Measurements from ENCODE around the gene RASA1.

Gene RASA1

DNA sequence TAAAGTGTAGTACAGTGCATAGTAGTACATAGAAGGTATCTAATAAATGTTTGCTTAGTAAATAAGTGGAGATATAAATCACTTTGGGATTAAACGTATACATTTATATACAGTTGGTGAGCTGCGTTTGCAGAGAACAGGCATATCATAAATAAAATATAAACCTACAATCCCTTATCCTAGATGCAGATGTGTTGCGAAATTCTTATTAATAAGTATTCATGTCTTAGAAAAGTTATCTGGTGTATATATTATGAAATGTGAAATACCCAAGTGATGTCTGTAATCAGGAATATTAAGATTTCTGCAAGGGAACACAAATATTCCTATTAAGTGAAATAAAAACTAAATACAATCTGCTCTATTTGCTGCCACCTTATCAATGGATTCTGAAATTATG lies 136.2 kb downstream of the RASA1 start:
- no peak for DNase-seq (ENCODE audit: low read depth)

- DNase-seq (ENCODE audit: low read depth) = no peak
Observed at GRCh38 chr5:87404359-87404758, 136.7 kb downstream of the RASA1 start.

- no peak for DNase-seq (ENCODE audit: low read depth)
Observed at GRCh38 chr5:87405472-87406155, 137.9 kb downstream of the RASA1 start.

DNA sequence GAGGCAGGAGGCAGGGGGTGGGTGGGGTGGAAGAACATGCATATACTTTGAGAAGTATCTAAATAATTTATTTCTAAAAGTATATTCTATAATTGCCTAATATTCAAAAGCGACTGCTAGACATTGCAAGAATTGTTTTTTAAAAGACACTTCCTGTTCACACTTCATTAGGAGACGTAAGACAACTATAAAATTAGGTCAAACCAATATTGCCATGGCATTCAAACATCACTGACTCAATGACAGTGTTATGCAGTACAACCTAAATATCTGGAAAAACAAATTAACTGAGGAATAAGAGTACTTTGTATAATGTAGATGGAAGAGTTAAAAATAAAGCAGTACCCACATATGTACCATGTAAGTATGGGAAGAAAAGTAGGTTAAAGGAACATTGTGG lies 140.5 kb downstream of the RASA1 start:
- no peak for DNase-seq (ENCODE audit: low read depth)

DNA sequence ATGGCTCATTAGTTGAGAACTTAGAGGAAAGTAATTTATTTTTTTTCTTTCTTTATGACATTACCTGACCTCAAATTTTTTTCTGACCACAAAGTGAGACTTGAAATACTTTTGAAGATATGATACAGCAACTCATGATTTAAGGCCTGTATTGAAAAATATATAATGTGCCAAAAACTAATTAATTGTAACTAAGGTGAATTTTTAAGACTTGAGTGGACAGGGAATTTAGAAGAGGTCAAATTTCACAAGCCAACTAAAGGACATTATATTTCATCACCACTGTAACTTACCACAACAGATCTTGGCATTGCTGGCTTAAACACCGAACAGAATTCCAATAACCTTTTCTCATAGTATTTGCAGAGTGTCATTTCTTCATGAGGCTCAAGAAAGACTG lies 143.2 kb downstream of the RASA1 start:
- DNase-seq (ENCODE audit: low read depth) = no peak

DNA sequence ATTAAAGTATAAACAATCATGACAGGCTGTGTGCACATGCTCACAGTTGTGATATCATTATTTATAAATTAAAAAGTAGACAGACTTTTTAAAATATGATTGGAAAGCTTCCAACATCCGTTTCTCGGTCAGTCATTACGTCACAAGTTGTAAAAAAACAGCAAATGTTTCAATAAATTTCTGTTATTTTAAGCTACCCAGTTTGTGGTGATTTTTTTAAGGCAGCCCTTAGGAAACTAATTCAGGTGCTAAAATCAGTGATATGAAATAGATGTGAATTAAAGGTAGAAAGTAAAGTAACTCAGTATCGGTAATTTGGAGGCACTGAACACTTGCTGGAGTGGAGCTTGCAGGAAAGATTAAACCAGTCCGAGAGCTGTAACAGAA lies 143.9 kb downstream of the RASA1 start:
- DNase-seq (ENCODE audit: low read depth) = no peak

DNA sequence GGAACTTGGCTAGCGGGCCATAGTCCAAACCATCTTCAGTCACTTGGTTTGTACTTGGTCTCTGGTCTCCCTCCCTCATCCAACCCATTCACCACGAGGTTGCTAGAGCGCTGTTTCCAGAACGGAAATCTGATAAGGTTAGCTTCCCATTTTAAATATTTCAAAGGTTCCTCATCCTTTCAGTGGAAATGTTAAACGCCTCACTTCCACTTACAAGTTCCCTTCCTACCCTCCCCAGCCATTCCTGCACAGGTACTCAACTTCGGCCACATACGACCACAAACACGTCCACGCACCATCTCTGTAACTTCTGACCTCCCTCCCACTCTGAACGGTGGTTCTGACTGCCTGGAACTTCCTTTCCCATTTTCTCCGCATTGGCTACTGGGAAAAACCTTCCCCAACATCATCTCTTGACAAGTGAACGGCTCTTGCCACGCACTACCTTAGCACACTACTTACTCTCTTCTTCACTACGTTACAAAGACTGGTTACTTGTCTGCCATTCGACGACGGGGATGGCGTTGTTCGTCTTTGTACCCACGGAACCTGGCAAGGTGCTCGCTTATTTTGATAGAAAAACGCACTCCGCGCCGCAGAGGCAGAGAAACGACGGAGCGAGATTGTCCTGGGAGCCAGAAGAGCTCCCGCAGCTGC lies 144.4 kb downstream of the RASA1 start:
- DNase-seq (ENCODE audit: low read depth) = peak; percentile 4

- peak; percentile 91 for DNase-seq (ENCODE audit: low read depth)
Observed at GRCh38 chr5:87412630-87413342, 145.1 kb downstream of the RASA1 start, which contains the start of gene CCNH. Gene CCNH (minus strand): TSS chr5:87412930. CDS start chr5:87412794, 136 bp downstream.

- no peak for DNase-seq (ENCODE audit: low read depth)
Observed at GRCh38 chr5:87413343-87413645, 145.6 kb downstream of the RASA1 start.

- no peak for DNase-seq (ENCODE audit: low read depth)
Observed at GRCh38 chr5:87418506-87418905, 150.8 kb downstream of the RASA1 start.

GRCh38 chr5:87421307-87421706 lies 153.6 kb downstream of the RASA1 start:
- DNase-seq (ENCODE audit: low read depth) = no peak

DNA sequence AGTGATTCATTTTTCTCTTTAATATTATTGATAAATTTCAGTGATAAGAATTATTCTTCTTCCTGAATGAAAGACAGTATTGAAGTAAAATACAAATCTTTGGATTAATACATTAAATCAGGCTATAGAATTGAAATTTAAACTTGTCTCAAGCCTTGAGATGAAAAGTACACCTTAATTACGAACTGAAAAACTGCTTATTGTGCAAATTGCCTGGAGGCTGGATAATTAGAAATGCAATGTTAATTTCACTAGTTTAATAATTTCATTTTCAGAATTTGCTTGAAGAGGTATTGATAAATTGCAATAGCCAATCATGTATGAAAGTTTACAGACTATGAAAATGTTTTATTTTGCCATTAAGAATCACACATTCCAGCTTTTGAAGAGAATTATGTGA lies 156.1 kb downstream of the RASA1 start:
- DNase-seq (ENCODE audit: low read depth) = no peak

DNA sequence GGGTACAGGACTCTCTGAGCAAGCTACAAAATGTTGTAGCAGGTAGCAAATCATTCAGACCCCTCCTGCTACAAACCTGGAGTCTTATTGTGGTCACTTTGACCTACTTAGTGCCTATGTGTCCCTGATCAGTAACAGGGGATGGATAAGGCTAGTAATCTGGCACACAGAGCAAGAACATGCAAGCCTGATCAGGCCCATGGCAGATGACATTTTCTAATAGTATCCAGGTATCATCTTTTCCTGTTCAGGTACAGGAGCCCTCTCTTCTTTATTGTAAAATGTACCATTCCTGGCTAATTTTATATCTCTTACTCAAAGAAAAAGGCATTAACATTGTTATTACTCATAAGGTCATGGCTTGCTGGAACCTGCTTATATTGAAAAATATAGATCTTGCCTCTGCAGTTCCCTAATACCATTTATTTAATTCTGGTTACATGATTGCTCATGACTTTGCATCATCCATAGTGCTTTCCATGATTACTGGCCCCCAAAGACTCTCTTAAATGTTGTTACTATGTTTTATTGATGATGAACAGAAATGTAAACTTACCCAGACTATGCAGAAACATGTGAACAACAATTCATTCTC lies 163.3 kb downstream of the RASA1 start:
- DNase-seq (ENCODE audit: low read depth) = no peak

DNA sequence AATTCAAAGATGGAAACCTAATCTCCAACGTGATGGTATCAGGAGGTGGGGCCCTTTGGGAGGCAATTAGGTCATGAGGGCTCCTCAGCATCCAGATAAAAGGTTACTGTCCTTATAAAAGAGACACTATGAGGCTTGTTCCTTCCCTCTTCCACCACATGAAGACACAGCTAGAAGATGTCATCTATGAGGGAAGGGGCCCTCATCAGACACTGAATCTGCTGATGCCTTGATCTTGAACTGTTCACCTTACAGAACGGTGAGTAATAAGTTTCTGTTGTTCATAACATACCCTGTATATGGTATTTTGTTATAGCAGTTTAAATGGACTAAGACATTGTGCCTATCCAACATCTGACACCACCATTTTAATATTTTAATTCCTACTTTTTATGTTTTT lies 164.8 kb downstream of the RASA1 start:
- no peak for DNase-seq (ENCODE audit: low read depth)

DNA sequence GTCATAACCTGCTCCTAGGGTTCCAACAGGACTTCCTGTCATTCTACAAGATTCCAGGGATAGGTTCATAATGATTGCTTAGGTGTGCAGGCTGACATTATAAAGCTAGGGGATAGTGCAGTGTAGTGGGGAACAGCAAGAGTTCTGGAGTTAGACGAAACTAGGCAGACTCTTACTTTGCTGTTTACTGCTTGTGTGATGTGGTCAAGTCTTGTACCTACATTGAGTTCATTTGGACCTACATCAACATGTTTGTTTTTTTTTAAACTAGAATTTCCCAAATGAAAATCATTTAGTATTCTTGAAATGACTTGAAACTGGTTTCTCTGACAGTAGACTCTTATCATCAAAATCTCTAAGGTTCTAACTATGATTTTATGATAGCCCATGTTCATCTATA lies 166.3 kb downstream of the RASA1 start:
- DNase-seq (ENCODE audit: low read depth) = no peak

GRCh38 chr5:87434461-87434860 lies 166.8 kb downstream of the RASA1 start:
- DNase-seq (ENCODE audit: low read depth) = no peak

- DNase-seq (ENCODE audit: low read depth) = no peak
Observed at GRCh38 chr5:87435144-87435694, 167.5 kb downstream of the RASA1 start.

DNA sequence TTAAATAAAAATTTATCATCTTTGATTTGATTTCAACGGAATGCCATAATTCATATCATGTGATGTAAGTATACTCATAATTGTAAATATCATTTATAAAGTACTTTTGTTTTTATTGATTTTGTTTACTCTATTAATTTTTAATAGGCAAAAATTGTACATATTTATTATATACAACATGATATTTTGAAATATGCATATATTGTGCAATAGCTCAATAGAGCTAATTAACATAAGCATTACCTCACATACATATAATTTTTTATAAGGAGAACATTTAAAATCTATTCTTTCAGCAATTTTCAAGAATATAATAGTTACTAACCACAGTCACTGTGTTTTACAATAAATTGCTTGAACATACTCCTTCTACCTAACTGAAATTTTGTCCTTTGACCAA lies 170.0 kb downstream of the RASA1 start:
- DNase-seq (ENCODE audit: low read depth) = no peak

- DNase-seq (ENCODE audit: low read depth) = no peak
Observed at GRCh38 chr5:87438231-87438630, 170.5 kb downstream of the RASA1 start.

Data from stimulated activated CD8-positive, alpha-beta memory T cell treated with anti-CD3 and anti-CD28 coated beads, Interleukin-12 subunit alpha, Interleukin-12 subunit beta, amount 100 ng/mL, for 1 hour (primary cell).